NB4 (cell line): Measurements from ENCODE around the gene TBC1D9.

Experiments
- MYC ChIP-seq: IDR thresholded peaks from 2 replicates; pipeline ENCODE4 v1.6.1; 2011; ENCODE audit warnings: low read depth, low read length
- POLR2A ChIP-seq: IDR thresholded peaks from 2 replicates; pipeline ENCODE4 v1.6.1; 2011; ENCODE audit warnings: mild to moderate bottlenecking; ENCODE audit not compliant: insufficient read length; ENCODE audit errors: extremely low read depth
- TF ChIP-seq, protein P1 (sequence below): IDR thresholded peaks from one replicate; pipeline ENCODE4 v1.5.1; 2012; ENCODE audit warnings: low read depth, low read length

DNA sequence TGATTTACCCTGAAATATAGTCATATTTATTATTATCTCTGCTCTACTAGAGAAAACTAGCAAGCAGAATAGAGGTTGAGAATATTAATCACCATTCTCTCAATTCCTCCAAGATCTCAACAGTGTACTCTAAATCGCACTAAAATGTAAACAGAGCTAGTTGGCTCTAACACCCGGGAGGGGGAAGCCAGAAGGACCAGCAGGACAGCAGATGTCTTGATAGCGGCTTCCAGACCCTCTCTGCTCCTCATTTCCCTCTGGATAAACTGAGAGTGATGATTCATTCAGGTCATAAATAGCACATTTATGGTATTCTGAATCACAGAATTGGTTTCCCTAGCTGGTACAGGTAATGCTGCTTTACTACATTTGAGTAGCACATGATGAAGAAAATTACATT is 82.5 kb downstream of the TBC1D9 start:
- TF ChIP-seq, protein P1, sequence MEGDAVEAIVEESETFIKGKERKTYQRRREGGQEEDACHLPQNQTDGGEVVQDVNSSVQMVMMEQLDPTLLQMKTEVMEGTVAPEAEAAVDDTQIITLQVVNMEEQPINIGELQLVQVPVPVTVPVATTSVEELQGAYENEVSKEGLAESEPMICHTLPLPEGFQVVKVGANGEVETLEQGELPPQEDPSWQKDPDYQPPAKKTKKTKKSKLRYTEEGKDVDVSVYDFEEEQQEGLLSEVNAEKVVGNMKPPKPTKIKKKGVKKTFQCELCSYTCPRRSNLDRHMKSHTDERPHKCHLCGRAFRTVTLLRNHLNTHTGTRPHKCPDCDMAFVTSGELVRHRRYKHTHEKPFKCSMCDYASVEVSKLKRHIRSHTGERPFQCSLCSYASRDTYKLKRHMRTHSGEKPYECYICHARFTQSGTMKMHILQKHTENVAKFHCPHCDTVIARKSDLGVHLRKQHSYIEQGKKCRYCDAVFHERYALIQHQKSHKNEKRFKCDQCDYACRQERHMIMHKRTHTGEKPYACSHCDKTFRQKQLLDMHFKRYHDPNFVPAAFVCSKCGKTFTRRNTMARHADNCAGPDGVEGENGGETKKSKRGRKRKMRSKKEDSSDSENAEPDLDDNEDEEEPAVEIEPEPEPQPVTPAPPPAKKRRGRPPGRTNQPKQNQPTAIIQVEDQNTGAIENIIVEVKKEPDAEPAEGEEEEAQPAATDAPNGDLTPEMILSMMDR: no peak
- TF ChIP-seq POLR2A (no peak), MYC (no peak)
